Thymus (tissue), 11 donors: Measurements from ENCODE around the gene ULBP2. TPM values are rescaled to one million over a fixed set of nuclear protein-coding genes. Genes with fewer than 3 reads are reported as not detected.
A peak's percentile ranks its signal among the peaks of the same experiment; 100 is the strongest.
"Not testable (repeated sequence)": the region's sequence is repeated elsewhere in the genome, so short reads cannot be mapped to it uniquely, and the experiment has no call there.

ENCODE experiments used
- DNase-seq, 9 donors: peaks; one replicate each; pipeline ENCODE4 v3.0.0-alpha.2; 2013; ENCODE audit warnings: low spot score in 9 of 9, low read depth in 6 of 9, missing footprints in 1 of 9
- H3K27ac ChIP-seq, 2 donors: one replicate each; pipeline ENCODE4 v1.5.1; 2013; ENCODE audit warnings: control low read depth in 1 of 2, low read depth in 1 of 2, low read length in 1 of 2, mild to moderate bottlenecking in 1 of 2, moderate library complexity in 1 of 2
- H3K27me3 ChIP-seq, 2 donors: one replicate each; pipeline ENCODE4 v1.5.1; 2013; ENCODE audit warnings: low read length in 1 of 2; ENCODE audit not compliant: control insufficient read depth in 2 of 2, insufficient read depth in 1 of 2
- H3K36me3 ChIP-seq, 2 donors: one replicate each; pipeline ENCODE4 v1.5.1; 2013; ENCODE audit warnings: low read length in 1 of 2, mild to moderate bottlenecking in 1 of 2, moderate library complexity in 1 of 2; ENCODE audit not compliant: control insufficient read depth in 2 of 2, insufficient read depth in 2 of 2
- H3K4me1 ChIP-seq, 2 donors: one replicate each; pipeline ENCODE4 v1.5.1; 2013; ENCODE audit warnings: low read length in 2 of 2; ENCODE audit not compliant: control insufficient read depth in 2 of 2, insufficient read depth in 2 of 2
- H3K4me3 ChIP-seq, 2 donors: one replicate each; pipeline ENCODE4 v1.5.1; 2013; ENCODE audit warnings: low read length in 2 of 2, control low read depth in 1 of 2, mild to moderate bottlenecking in 1 of 2
- H3K9me3 ChIP-seq, 2 donors: one replicate each; pipeline ENCODE4 v1.5.1; 2013; ENCODE audit warnings: low read length in 1 of 2, mild to moderate bottlenecking in 1 of 2; ENCODE audit not compliant: control insufficient read depth in 2 of 2, insufficient read depth in 1 of 2
- WGBS: extraction: QIAGEN DNeasy Blood & Tissue Kit; methylation state at CpG from one replicate; pipeline ENCODE4 v1.1.7; 2013; 5-methylcytosine and 5-hydroxymethylcytosine counted together
- polyA plus RNA-seq: library from polyadenylated mRNA; stranded (reverse); fragments of 200-250 nt; gene quantifications from one replicate; pipeline ENCODE4 v1.2.3, GENCODE V29; 2013
- total RNA-seq: library from RNA; stranded (reverse); fragments of 120-200 nt; gene quantifications from one replicate; pipeline ENCODE4 v1.2.4, GENCODE V29; 2013
- donor health status: healthy.

ULBP2 gene
- total and polyA plus RNA-seq, 2 donors, result 0.66 to 2.3 TPM

GRCh38 chr6:149958124-149958523 lies 16.3 kb downstream of the ULBP2 start:
- H3K4me3 ChIP-seq, H3K36me3 ChIP-seq, H3K9me3 ChIP-seq, H3K27ac ChIP-seq, H3K4me1 ChIP-seq, DNase-seq: not testable (repeated sequence)
- WGBS, result 59% methylated on average over 3 of the region's 3 CpGs
- peaks cover 19 to 88% of the 10 kb centered on the region in 2 donors for H3K27me3 ChIP-seq

GRCh38 chr6:149959806-149960205 lies 18.0 kb downstream of the ULBP2 start:
- H3K36me3 ChIP-seq, DNase-seq, H3K9me3 ChIP-seq, H3K27ac ChIP-seq, H3K4me3 ChIP-seq: not testable (repeated sequence)
- 91% methylated on average over 2 of the region's 4 CpGs for WGBS
- H3K4me1 ChIP-seq, result peaks cover 0 to 19% of the 10 kb centered on the region in 2 donors
- H3K27me3 ChIP-seq, result peaks cover 23 to 93% of the 10 kb centered on the region in 2 donors

- no peak for DNase-seq
- 87% methylated on average over 6 of the region's 6 CpGs for WGBS
- peaks cover 0 to 1% of the 10 kb centered on the region in 2 donors for H3K9me3 ChIP-seq
- H3K4me1 ChIP-seq, result peaks cover 0 to 26% of the 10 kb centered on the region in 2 donors
- no peak overlapping the region for H3K27ac ChIP-seq
- H3K4me3 ChIP-seq, result no peak overlapping the region
- peaks cover 24 to 93% of the 10 kb centered on the region in 2 donors for H3K27me3 ChIP-seq
- no peaks in the 10 kb centered on the region for H3K36me3 ChIP-seq
Observed at GRCh38 chr6:149960488-149960887, 18.7 kb downstream of the ULBP2 start.

GRCh38 chr6:149961728-149962425 lies 20.1 kb downstream of the ULBP2 start:
- peaks cover 29 to 95% of the 10 kb centered on the region in 2 donors for H3K27me3 ChIP-seq

GRCh38 chr6:149962461-149963211 lies 20.8 kb downstream of the ULBP2 start:
- H3K36me3 ChIP-seq, result no peaks in the 10 kb centered on the region
- peaks cover 30 to 95% of the 10 kb centered on the region in 2 donors for H3K27me3 ChIP-seq
- WGBS, result 87% methylated on average over 7 of the region's 7 CpGs
- H3K27ac ChIP-seq, result no peak overlapping the region
- peaks cover 0 to 1% of the 10 kb centered on the region in 2 donors for H3K9me3 ChIP-seq
- H3K4me3 ChIP-seq, result no peak overlapping the region
- H3K4me1 ChIP-seq, result peaks cover 0 to 27% of the 10 kb centered on the region in 2 donors
- no peak for DNase-seq

More at GRCh38 chr6:149961728-149962425, 20.1 kb downstream of the ULBP2 start:
- peaks cover 0 to 1% of the 10 kb centered on the region in 2 donors for H3K9me3 ChIP-seq
- H3K36me3 ChIP-seq, result no peaks in the 10 kb centered on the region
- DNase-seq, result peak in 2 of 9 donors; percentile 40 to 68
- WGBS, result 68% methylated on average over 6 of the region's 6 CpGs
- no peak overlapping the region for H3K4me3 ChIP-seq
- H3K4me1 ChIP-seq, result peaks cover 0 to 27% of the 10 kb centered on the region in 2 donors
- H3K27ac ChIP-seq, result no peak overlapping the region

- Histone ChIP-seq H3K4me1 (peaks cover 0 to 27% of the 10 kb centered on the region in 2 donors), H3K9me3 (peaks cover 0 to 1% of the 10 kb centered on the region in 2 donors), H3K36me3 (no peaks in the 10 kb centered on the region), H3K27ac (no peak overlapping the region), H3K27me3 (peaks cover 30 to 97% of the 10 kb centered on the region in 2 donors), H3K4me3 (peak overlapping the region in 1 of 2 donors; percentile 58)
- DNase-seq, result no peak
- WGBS, result 26% methylated on average over 8 of the region's 8 CpGs
Observed at GRCh38 chr6:149963212-149963461, 21.3 kb downstream of the ULBP2 start.

- DNase-seq, result peak in 5 of 9 donors; percentile 41 to 73 (median 48)
- H3K27me3 ChIP-seq, result peaks cover 29 to 100% of the 10 kb centered on the region in 2 donors
- H3K9me3 ChIP-seq, result peaks cover 0 to 1% of the 10 kb centered on the region in 2 donors
- H3K36me3 ChIP-seq, result no peaks in the 10 kb centered on the region
- under 1% methylated on average over 69 of the region's 69 CpGs for WGBS
- peak within 1 kb of the TSS; percentile 42 to 58 for H3K4me3 ChIP-seq
- no peak within 1 kb of the TSS for H3K27ac ChIP-seq
- H3K4me1 ChIP-seq, result peaks cover 0 to 27% of the 10 kb centered on the region in 2 donors
Observed at GRCh38 chr6:149963462-149964307, 21.9 kb downstream of the ULBP2 start, which contains the start of gene ULBP1. TSS of gene ULBP1 (plus strand) at chr6:149963943. CDS start at chr6:149964050, 107 bp downstream.

GRCh38 chr6:149964308-149965193 lies 22.7 kb downstream of the ULBP2 start:
- Histone ChIP-seq H3K9me3 (peaks cover 0 to 1% of the 10 kb centered on the region in 2 donors), H3K4me1 (peaks cover 0 to 27% of the 10 kb centered on the region in 2 donors), H3K4me3 (peak overlapping the region; percentile 42 to 58), H3K27ac (no peak overlapping the region), H3K36me3 (no peaks in the 10 kb centered on the region), H3K27me3 (peaks cover 29 to 100% of the 10 kb centered on the region in 2 donors)
- 1% methylated on average over 103 of the region's 103 CpGs for WGBS
- DNase-seq, result peak in 1 of 9 donors; percentile 29
